ENCODE measurements around the gene C2orf78. TPM values are rescaled to one million over a fixed set of nuclear protein-coding genes. Genes with fewer than 3 reads are reported as not detected.
A peak's percentile ranks its signal among the peaks of the same experiment; 100 is the strongest.

Gene C2orf78
- total and polyA plus RNA-seq, 2 of the 4 experiments (the other 2 are of a cell fraction) = 0.03 TPM; not detected in 1

- H3K9me1 ChIP-seq (ENCODE audit: insufficient read depth, low read length) = no peaks in the 10 kb centered on the region
- peak within 1 kb of the TSS; percentile 98 for H2AK9ac ChIP-seq (replicated peaks; ENCODE audit: low read depth, low read length, poor library complexity)
- no peaks in the 10 kb centered on the region for H3K9me3 ChIP-seq (ENCODE audit: control insufficient read depth, insufficient read depth, low read length)
- intact Hi-C loops (cut with micrococcal nuclease) (loop anchor here (2.0 kb wide), 2 partner anchors 42 to 66 kb away; no protein-coding TSS in a partner anchor), in situ Hi-C loops (cut with MboI; ENCODE audit: low sequenced_read_pairs) (loop anchor here (10.0 to 25.0 kb wide), 2 partner anchors 156 to 308 kb away; partner anchors contain the start of genes BOLA3 and TET3), dilution Hi-C loops (cut with HindIII; ENCODE audit: low sequenced_read_pairs, unreplicated experiment) (loop anchor here (25.0 kb wide), 1 partner anchor 283 kb away; no protein-coding TSS in a partner anchor)
- peak within 1 kb of the TSS; percentile 91 for H3K14ac ChIP-seq (replicated peaks; ENCODE audit: low read depth, low read length)
- peaks cover 4% of the 10 kb centered on the region; the same call in 1 of the 2 replicates for H3K36me3 ChIP-seq (ENCODE audit: control insufficient read depth, insufficient read depth, low read length)
- POLR2A ChIA-PET (ENCODE audit: unreplicated experiment) = interaction anchor here (0.6 to 1.4 kb wide), 3 partner anchors 63 to 166 kb away, joined by 3 to 20 read pairs (median 4); partner anchors contain the start of gene ACTG2
- peak within 1 kb of the TSS; percentile 11; the same call in 2 of the 3 replicates for H2BK15ac ChIP-seq (ENCODE audit: low read depth, low read length)
- no peaks in the 10 kb centered on the region for H3K27me3 ChIP-seq (ENCODE audit: control insufficient read depth, insufficient read depth, low read length)
- H2BK120ac ChIP-seq (ENCODE audit: low read depth, low read length) = peak within 1 kb of the TSS; percentile 73
- ATAC-seq (ENCODE audit: low read depth) (peak; percentile 90), DNase-seq (peak; percentile 95)
- peak within 1 kb of the TSS; percentile 86 for H3K56ac ChIP-seq (ENCODE audit: extremely low read depth, insufficient read depth, low read length)
- H3K9ac ChIP-seq (ENCODE audit: low read depth, low read length) = peak within 1 kb of the TSS; percentile 87
- H4K5ac ChIP-seq (ENCODE audit: low read depth, low read length) = peak within 1 kb of the TSS; percentile 68
- peak within 1 kb of the TSS; percentile 84 for H2AK5ac ChIP-seq (ENCODE audit: low read depth, low read length)
- H2AFZ ChIP-seq (replicated peaks; ENCODE audit: low read length, poor library complexity) = peak within 1 kb of the TSS; percentile 98
- peak within 1 kb of the TSS; percentile 97 for H3K23ac ChIP-seq (ENCODE audit: low read depth, low read length)
- H3K4me3 ChIP-seq (ENCODE audit: insufficient read depth, low read depth, low read length) = peak within 1 kb of the TSS; percentile 65
- 0% methylated on average over 2 of the region's 48 CpGs; no CpG with 5 or more reads in 1 of the 2 experiments for WGBS, 2 experiments (ENCODE audit: extremely low coverage in 2 of 2, insufficient read length in 1 of 2)
- peak within 1 kb of the TSS; percentile 77 for H3K4me2 ChIP-seq (ENCODE audit: low read depth, low read length)
- peak within 1 kb of the TSS; percentile 75 to 96 for H4K8ac ChIP-seq (ENCODE audit: low read depth in 2 of 2, low read length in 2 of 2)
- H3K27ac ChIP-seq (ENCODE audit: insufficient read depth, low read length) = peak within 1 kb of the TSS; percentile 78
- peak within 1 kb of the TSS; percentile 22; the same call in 1 of the 2 replicates for H3K18ac ChIP-seq (ENCODE audit: low read depth, low read length)
- peak within 1 kb of the TSS; percentile 74 for H4K91ac ChIP-seq (ENCODE audit: insufficient read depth, low read depth, low read length)
- peak within 1 kb of the TSS; percentile 96 for H3K4ac ChIP-seq (ENCODE audit: low read depth, low read length)
- BruUV-seq (replicated peaks) = TSS peak; percentile 52
- peak within 1 kb of the TSS; percentile 80 for H2BK5ac ChIP-seq (ENCODE audit: low read depth, low read length, poor library complexity, severe bottlenecking)
- peaks cover 26 to 42% of the 10 kb centered on the region in 2 experiments; a peak in 3 of 4 replicates for H3K79me1 ChIP-seq (ENCODE audit: low read depth in 1 of 2, low read length in 2 of 2)
- H4K20me1 ChIP-seq (ENCODE audit: insufficient read depth, low read length) = no peaks in the 10 kb centered on the region
- CTCF ChIA-PET = interaction anchor here (0.6 to 0.7 kb wide), 3 partner anchors 255 to 748 kb away, joined by 4 to 8 read pairs (median 4); no protein-coding TSS in a partner anchor
- H2BK20ac ChIP-seq (ENCODE audit: low read depth, low read length) = peak within 1 kb of the TSS; percentile 20; the same call in 1 of the 2 replicates
- TF ChIP-seq RFX5 (IDR thresholded peaks at IDR 0.05; ENCODE audit: low read depth, low read length) (no peak), BHLHE40 (IDR thresholded peaks at IDR 0.05; ENCODE audit: low read depth, low read length) (peak; percentile 61; the same call in 1 of the 2 replicates), RCOR1 (IDR thresholded peaks at IDR 0.05; ENCODE audit: insufficient replicate concordance, low read length) (peak; percentile 7), POLR2A (IDR thresholded peaks at IDR 0.05; ENCODE audit: low read depth, low read length) (peak; percentile 74), CHD1 (IDR thresholded peaks at IDR 0.05; ENCODE audit: low read depth, low read length) (0 out of 2 replicates have a peak, but pooled peaks have one; percentile 61), CEBPB (IDR thresholded peaks at IDR 0.05; ENCODE audit: low read depth, low read length) (peak; percentile 60), SMC3 (IDR thresholded peaks at IDR 0.05; ENCODE audit: low read depth, low read length) (no peak)
- TF ChIP-seq, protein P1, sequence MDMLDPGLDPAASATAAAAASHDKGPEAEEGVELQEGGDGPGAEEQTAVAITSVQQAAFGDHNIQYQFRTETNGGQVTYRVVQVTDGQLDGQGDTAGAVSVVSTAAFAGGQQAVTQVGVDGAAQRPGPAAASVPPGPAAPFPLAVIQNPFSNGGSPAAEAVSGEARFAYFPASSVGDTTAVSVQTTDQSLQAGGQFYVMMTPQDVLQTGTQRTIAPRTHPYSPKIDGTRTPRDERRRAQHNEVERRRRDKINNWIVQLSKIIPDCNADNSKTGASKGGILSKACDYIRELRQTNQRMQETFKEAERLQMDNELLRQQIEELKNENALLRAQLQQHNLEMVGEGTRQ (IDR thresholded peaks at IDR 0.05; ENCODE audit: low read depth, low read length) = peak; percentile 79
- H3K4me1 ChIP-seq (ENCODE audit: control insufficient read depth, insufficient read depth, low read length) = peaks cover 3% of the 10 kb centered on the region; the same call in 1 of the 2 replicates
Measured at GRCh38 chr2:73828818-73829570, 45.0 kb downstream of the C2orf78 start, which contains the start of gene STAMBP. Gene STAMBP, plus strand, starts transcription at chr2:73828961. Its CDS starts 1,896 bp downstream, at chr2:73830857.

Data from IMR-90 (cell line).